Activated naive CD4-positive, alpha-beta T cell treated with anti-CD3 and anti-CD28 coated beads, Interleukin-2, amount 50 U/mL, for 24 hours (primary cell): ENCODE data around the gene CTNNA3.
A peak's percentile ranks its signal among the peaks of the same experiment; 100 is the strongest.

Source experiments
- H3K27ac Mint-ChIP-seq: one replicate; pipeline ENCODE4 v1.8.0; 2021; ENCODE audit warnings: mild to moderate bottlenecking, mixed read lengths
- H3K27me3 Mint-ChIP-seq: one replicate; pipeline ENCODE4 v1.8.0; 2021; ENCODE audit warnings: mixed read lengths
- H3K36me3 Mint-ChIP-seq: one replicate; pipeline ENCODE4 v1.8.0; 2021; ENCODE audit warnings: mixed read lengths
- H3K4me1 Mint-ChIP-seq: one replicate; pipeline ENCODE4 v1.8.0; 2021; ENCODE audit warnings: mixed read lengths
- H3K4me3 Mint-ChIP-seq: one replicate; pipeline ENCODE4 v1.8.0; 2021; ENCODE audit warnings: mild to moderate bottlenecking, mixed read lengths
- H3K9me3 Mint-ChIP-seq: one replicate; pipeline ENCODE4 v1.8.0; 2021; ENCODE audit warnings: mixed read lengths

CTNNA3 gene

GRCh38 chr10:66058594-66058993 is 1637.4 kb downstream of the CTNNA3 start:
- Mint-ChIP-seq H3K36me3 (no peaks in the 10 kb centered on the region), H3K4me1 (no peaks in the 10 kb centered on the region)

GRCh38 chr10:66049335-66049734 is 1646.7 kb downstream of the CTNNA3 start:
- Mint-ChIP-seq H3K9me3 (peaks cover 29% of the 10 kb centered on the region), H3K4me1 (no peaks in the 10 kb centered on the region), H3K27me3 (no peaks in the 10 kb centered on the region), H3K27ac (no peak overlapping the region), H3K4me3 (no peak overlapping the region), H3K36me3 (no peaks in the 10 kb centered on the region)

More at GRCh38 chr10:66058594-66058993, 1637.4 kb downstream of the CTNNA3 start:
- Mint-ChIP-seq H3K4me3 (no peak overlapping the region), H3K9me3 (peaks cover 18% of the 10 kb centered on the region), H3K27ac (no peak overlapping the region), H3K27me3 (no peaks in the 10 kb centered on the region)

GRCh38 chr10:66045859-66046258 is 1650.1 kb downstream of the CTNNA3 start:
- Mint-ChIP-seq H3K4me1 (no peaks in the 10 kb centered on the region), H3K27ac (no peak overlapping the region), H3K27me3 (no peaks in the 10 kb centered on the region), H3K9me3 (peaks cover 22% of the 10 kb centered on the region), H3K4me3 (no peak overlapping the region), H3K36me3 (no peaks in the 10 kb centered on the region)

- peaks cover 16% of the 10 kb centered on the region for H3K9me3 Mint-ChIP-seq
- H3K4me3 Mint-ChIP-seq, result no peak overlapping the region
- no peaks in the 10 kb centered on the region for H3K27me3 Mint-ChIP-seq
- no peak overlapping the region for H3K27ac Mint-ChIP-seq
- no peaks in the 10 kb centered on the region for H3K4me1 Mint-ChIP-seq
- no peaks in the 10 kb centered on the region for H3K36me3 Mint-ChIP-seq
Observed at GRCh38 chr10:66041771-66042170, 1654.2 kb downstream of the CTNNA3 start.

GRCh38 chr10:66038623-66039022 is 1657.4 kb downstream of the CTNNA3 start:
- Mint-ChIP-seq H3K9me3 (peaks cover 5% of the 10 kb centered on the region), H3K36me3 (no peaks in the 10 kb centered on the region), H3K27me3 (no peaks in the 10 kb centered on the region), H3K4me3 (no peak overlapping the region), H3K27ac (no peak overlapping the region), H3K4me1 (no peaks in the 10 kb centered on the region)

- Mint-ChIP-seq H3K4me3 (no peak overlapping the region), H3K9me3 (peaks cover 4% of the 10 kb centered on the region), H3K36me3 (no peaks in the 10 kb centered on the region), H3K27me3 (no peaks in the 10 kb centered on the region), H3K4me1 (no peaks in the 10 kb centered on the region), H3K27ac (no peak overlapping the region)
Observed at GRCh38 chr10:66026321-66026720, 1669.7 kb downstream of the CTNNA3 start.

GRCh38 chr10:66025186-66025585 is 1670.8 kb downstream of the CTNNA3 start:
- Mint-ChIP-seq H3K4me3 (no peak overlapping the region), H3K9me3 (peaks cover 4% of the 10 kb centered on the region), H3K27ac (no peak overlapping the region), H3K36me3 (no peaks in the 10 kb centered on the region), H3K27me3 (no peaks in the 10 kb centered on the region), H3K4me1 (no peaks in the 10 kb centered on the region)

GRCh38 chr10:66021423-66021822 is 1674.6 kb downstream of the CTNNA3 start:
- H3K4me3 Mint-ChIP-seq, result no peak overlapping the region
- peaks cover 4% of the 10 kb centered on the region for H3K9me3 Mint-ChIP-seq
- no peaks in the 10 kb centered on the region for H3K4me1 Mint-ChIP-seq
- H3K27ac Mint-ChIP-seq, result no peak overlapping the region
- H3K36me3 Mint-ChIP-seq, result no peaks in the 10 kb centered on the region
- no peaks in the 10 kb centered on the region for H3K27me3 Mint-ChIP-seq

- H3K9me3 Mint-ChIP-seq, result peaks cover 3% of the 10 kb centered on the region
- H3K27ac Mint-ChIP-seq, result no peak overlapping the region
- H3K36me3 Mint-ChIP-seq, result no peaks in the 10 kb centered on the region
- no peak overlapping the region for H3K4me3 Mint-ChIP-seq
- no peaks in the 10 kb centered on the region for H3K27me3 Mint-ChIP-seq
- H3K4me1 Mint-ChIP-seq, result no peaks in the 10 kb centered on the region
Observed at GRCh38 chr10:66008221-66008620, 1687.8 kb downstream of the CTNNA3 start.

GRCh38 chr10:66006411-66006810 is 1689.6 kb downstream of the CTNNA3 start:
- no peaks in the 10 kb centered on the region for H3K36me3 Mint-ChIP-seq
- H3K27me3 Mint-ChIP-seq, result no peaks in the 10 kb centered on the region
- no peaks in the 10 kb centered on the region for H3K4me1 Mint-ChIP-seq
- H3K9me3 Mint-ChIP-seq, result peaks cover 3% of the 10 kb centered on the region
- no peak overlapping the region for H3K4me3 Mint-ChIP-seq
- no peak overlapping the region for H3K27ac Mint-ChIP-seq

- Mint-ChIP-seq H3K27ac (no peak overlapping the region), H3K4me1 (no peaks in the 10 kb centered on the region), H3K36me3 (no peaks in the 10 kb centered on the region), H3K4me3 (no peak overlapping the region), H3K27me3 (no peaks in the 10 kb centered on the region), H3K9me3 (peaks cover 32% of the 10 kb centered on the region)
Observed at GRCh38 chr10:65993451-65993850, 1702.5 kb downstream of the CTNNA3 start.

GRCh38 chr10:65968871-65969270 is 1727.1 kb downstream of the CTNNA3 start:
- H3K4me1 Mint-ChIP-seq, result no peaks in the 10 kb centered on the region
- H3K36me3 Mint-ChIP-seq, result no peaks in the 10 kb centered on the region
- no peak overlapping the region for H3K27ac Mint-ChIP-seq
- no peak overlapping the region for H3K4me3 Mint-ChIP-seq
- H3K9me3 Mint-ChIP-seq, result peaks cover 11% of the 10 kb centered on the region
- H3K27me3 Mint-ChIP-seq, result no peaks in the 10 kb centered on the region

- no peaks in the 10 kb centered on the region for H3K36me3 Mint-ChIP-seq
- peaks cover 12% of the 10 kb centered on the region for H3K9me3 Mint-ChIP-seq
- no peaks in the 10 kb centered on the region for H3K27me3 Mint-ChIP-seq
- H3K4me1 Mint-ChIP-seq, result no peaks in the 10 kb centered on the region
- H3K4me3 Mint-ChIP-seq, result no peak overlapping the region
- H3K27ac Mint-ChIP-seq, result no peak overlapping the region
Observed at GRCh38 chr10:65968437-65968836, 1727.6 kb downstream of the CTNNA3 start.

GRCh38 chr10:65964205-65964604 is 1731.8 kb downstream of the CTNNA3 start:
- Mint-ChIP-seq H3K36me3 (no peaks in the 10 kb centered on the region), H3K9me3 (peaks cover 10% of the 10 kb centered on the region), H3K4me1 (no peaks in the 10 kb centered on the region), H3K27me3 (no peaks in the 10 kb centered on the region), H3K27ac (no peak overlapping the region), H3K4me3 (no peak overlapping the region)

GRCh38 chr10:65952086-65952485 is 1743.9 kb downstream of the CTNNA3 start:
- Mint-ChIP-seq H3K36me3 (no peaks in the 10 kb centered on the region), H3K27me3 (no peaks in the 10 kb centered on the region), H3K9me3 (peaks cover 4% of the 10 kb centered on the region), H3K4me3 (no peak overlapping the region), H3K4me1 (no peaks in the 10 kb centered on the region), H3K27ac (peak overlapping the region; percentile 52)

- H3K4me3 Mint-ChIP-seq, result no peak overlapping the region
- no peaks in the 10 kb centered on the region for H3K27me3 Mint-ChIP-seq
- H3K36me3 Mint-ChIP-seq, result no peaks in the 10 kb centered on the region
- no peak overlapping the region for H3K27ac Mint-ChIP-seq
- H3K4me1 Mint-ChIP-seq, result no peaks in the 10 kb centered on the region
- H3K9me3 Mint-ChIP-seq, result peaks cover 4% of the 10 kb centered on the region
Observed at GRCh38 chr10:65950075-65950474, 1745.9 kb downstream of the CTNNA3 start.

GRCh38 chr10:65949526-65949925 is 1746.5 kb downstream of the CTNNA3 start:
- Mint-ChIP-seq H3K27me3 (no peaks in the 10 kb centered on the region), H3K4me1 (no peaks in the 10 kb centered on the region), H3K9me3 (peaks cover 4% of the 10 kb centered on the region), H3K4me3 (no peak overlapping the region), H3K27ac (no peak overlapping the region), H3K36me3 (no peaks in the 10 kb centered on the region)
